Upper lobe of right lung (tissue), 1 donor: ENCODE measurements around the gene PGGHG. TPM values are rescaled to one million over a fixed set of nuclear protein-coding genes. Genes with fewer than 3 reads are reported as not detected.

Experiments
- ATAC-seq: fragments of 200-7000 bp; cut with Tn5 transposase; one replicate; pipeline ENCODE4 v1.9.1; 2020; ENCODE audit warnings: mild to moderate bottlenecking, moderate library complexity
- DNase-seq: peaks from one replicate; pipeline ENCODE4 v3.0.0-alpha.2; 2020
- H3K27ac ChIP-seq: fragments of 200-600 bp; one replicate; pipeline ENCODE4 v1.8.0; 2022
- H3K27me3 ChIP-seq: fragments of 200-600 bp; one replicate; pipeline ENCODE4 v1.8.0; 2022; ENCODE audit warnings: mild to moderate bottlenecking
- H3K36me3 ChIP-seq: fragments of 200-600 bp; one replicate; pipeline ENCODE4 v1.8.0; 2022
- H3K4me1 ChIP-seq: fragments of 200-600 bp; one replicate; pipeline ENCODE4 v1.8.0; 2022
- H3K4me3 ChIP-seq: fragments of 200-600 bp; one replicate; pipeline ENCODE4 v1.8.0; 2022; ENCODE audit warnings: mild to moderate bottlenecking
- H3K9me3 ChIP-seq: fragments of 200-600 bp; one replicate; pipeline ENCODE4 v1.8.0; 2022
- intact Hi-C: fragments of 100-400 bp; cut with DNase I; formaldehyde crosslinking; loops from one replicate; pipeline ENCODE4 v1.11.0; 2022
- total RNA-seq: library from RNA; stranded (reverse); fragmentation: NEBNext Ultra II Directional; extraction: Animal tissue kit (Norgen Biotek cat#: 25700); gene quantifications from one replicate; pipeline ENCODE4 v1.2.1, GENCODE V29; 2021
- TF ChIP-seq, protein P1 (sequence below): fragments of 200-600 bp; IDR thresholded peaks from one replicate; pipeline ENCODE4 v1.8.0; 2022; ENCODE audit warnings: antibody characterized with exemption
- donor health status: DM: no; HTN: yes; CAD: no; lungs with severe emphysema.

Gene PGGHG
- total RNA-seq, 1 donor from 2014 or later = 105 TPM

DNA sequence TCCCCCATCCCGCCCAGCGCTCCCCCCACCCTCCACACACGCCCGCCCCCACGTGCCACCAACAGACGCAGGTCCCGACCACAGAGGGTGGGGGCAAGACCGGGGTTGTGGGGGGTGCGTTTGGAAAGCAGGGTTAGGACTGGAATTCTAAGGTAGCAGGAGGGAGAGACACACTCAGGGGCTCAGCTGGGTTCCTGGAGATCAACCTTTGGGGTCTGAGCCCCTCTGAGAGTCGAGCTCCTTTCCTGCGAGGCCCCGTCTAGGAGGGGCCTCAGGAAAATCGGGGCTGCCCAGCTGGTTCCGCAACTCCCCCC is 429 bp downstream of the PGGHG start:
- DNase-seq (no peak), ATAC-seq (no peak)
- TF ChIP-seq, protein P1, sequence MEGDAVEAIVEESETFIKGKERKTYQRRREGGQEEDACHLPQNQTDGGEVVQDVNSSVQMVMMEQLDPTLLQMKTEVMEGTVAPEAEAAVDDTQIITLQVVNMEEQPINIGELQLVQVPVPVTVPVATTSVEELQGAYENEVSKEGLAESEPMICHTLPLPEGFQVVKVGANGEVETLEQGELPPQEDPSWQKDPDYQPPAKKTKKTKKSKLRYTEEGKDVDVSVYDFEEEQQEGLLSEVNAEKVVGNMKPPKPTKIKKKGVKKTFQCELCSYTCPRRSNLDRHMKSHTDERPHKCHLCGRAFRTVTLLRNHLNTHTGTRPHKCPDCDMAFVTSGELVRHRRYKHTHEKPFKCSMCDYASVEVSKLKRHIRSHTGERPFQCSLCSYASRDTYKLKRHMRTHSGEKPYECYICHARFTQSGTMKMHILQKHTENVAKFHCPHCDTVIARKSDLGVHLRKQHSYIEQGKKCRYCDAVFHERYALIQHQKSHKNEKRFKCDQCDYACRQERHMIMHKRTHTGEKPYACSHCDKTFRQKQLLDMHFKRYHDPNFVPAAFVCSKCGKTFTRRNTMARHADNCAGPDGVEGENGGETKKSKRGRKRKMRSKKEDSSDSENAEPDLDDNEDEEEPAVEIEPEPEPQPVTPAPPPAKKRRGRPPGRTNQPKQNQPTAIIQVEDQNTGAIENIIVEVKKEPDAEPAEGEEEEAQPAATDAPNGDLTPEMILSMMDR = no peak
- Histone ChIP-seq H3K4me3 (peak overlapping the region; percentile 69), H3K4me1 (peaks cover 18% of the 10 kb centered on the region), H3K36me3 (peaks cover 4% of the 10 kb centered on the region), H3K9me3 (no peaks in the 10 kb centered on the region), H3K27ac (peak overlapping the region; percentile 47), H3K27me3 (peaks cover 17% of the 10 kb centered on the region)
- intact Hi-C loops = no loop called here

DNA sequence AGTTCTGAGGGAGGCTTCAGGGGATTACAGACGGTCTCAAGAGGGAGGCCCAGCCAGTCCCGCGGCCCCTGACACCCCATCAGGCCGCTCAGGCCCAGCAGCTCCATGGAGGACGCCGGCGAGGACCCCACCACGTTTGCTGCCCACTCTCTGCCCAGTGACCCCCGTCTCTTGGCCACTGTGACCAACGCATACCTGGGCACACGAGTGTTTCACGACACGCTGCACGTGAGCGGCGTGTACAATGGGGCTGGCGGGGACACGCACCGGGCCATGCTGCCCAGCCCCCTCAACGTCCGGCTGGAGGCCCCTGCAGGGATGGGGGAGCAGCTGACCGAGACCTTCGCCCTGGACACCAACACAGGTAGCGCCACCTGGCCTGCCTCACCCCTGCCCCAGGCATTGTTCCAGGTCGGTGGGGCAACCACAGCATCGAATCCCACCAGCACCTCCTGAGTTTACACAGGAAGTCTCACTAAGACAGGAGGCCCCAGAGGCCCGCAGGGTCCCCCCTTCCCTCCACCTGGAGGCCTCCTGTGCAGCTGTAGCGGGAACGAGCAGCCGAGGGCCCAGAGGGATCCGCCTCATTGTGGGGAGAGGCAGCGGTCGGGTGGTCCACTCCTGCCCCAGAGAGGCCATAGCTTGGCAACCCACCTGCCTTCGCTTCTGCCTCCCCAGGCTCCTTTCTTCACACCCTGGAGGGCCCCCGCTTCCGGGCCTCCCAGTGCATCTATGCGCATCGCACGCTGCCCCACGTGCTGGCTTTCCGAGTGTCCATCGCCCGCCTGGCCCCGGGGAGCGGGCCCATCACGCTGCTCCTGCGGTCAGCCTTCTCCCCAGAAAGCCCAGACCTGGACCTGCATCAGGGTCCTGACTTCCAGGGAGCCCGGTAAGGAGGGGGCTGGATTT is 1.0 kb downstream of the PGGHG start:
- ATAC-seq (no peak), DNase-seq (peak; percentile 64)
- Histone ChIP-seq H3K9me3 (no peaks in the 10 kb centered on the region), H3K27ac (peak overlapping the region; percentile 47), H3K36me3 (peaks cover 4% of the 10 kb centered on the region), H3K27me3 (peaks cover 12% of the 10 kb centered on the region), H3K4me3 (peak overlapping the region; percentile 69), H3K4me1 (peaks cover 18% of the 10 kb centered on the region)
- TF ChIP-seq, protein P1 = no peak
- intact Hi-C loops = no loop called here

DNA sequence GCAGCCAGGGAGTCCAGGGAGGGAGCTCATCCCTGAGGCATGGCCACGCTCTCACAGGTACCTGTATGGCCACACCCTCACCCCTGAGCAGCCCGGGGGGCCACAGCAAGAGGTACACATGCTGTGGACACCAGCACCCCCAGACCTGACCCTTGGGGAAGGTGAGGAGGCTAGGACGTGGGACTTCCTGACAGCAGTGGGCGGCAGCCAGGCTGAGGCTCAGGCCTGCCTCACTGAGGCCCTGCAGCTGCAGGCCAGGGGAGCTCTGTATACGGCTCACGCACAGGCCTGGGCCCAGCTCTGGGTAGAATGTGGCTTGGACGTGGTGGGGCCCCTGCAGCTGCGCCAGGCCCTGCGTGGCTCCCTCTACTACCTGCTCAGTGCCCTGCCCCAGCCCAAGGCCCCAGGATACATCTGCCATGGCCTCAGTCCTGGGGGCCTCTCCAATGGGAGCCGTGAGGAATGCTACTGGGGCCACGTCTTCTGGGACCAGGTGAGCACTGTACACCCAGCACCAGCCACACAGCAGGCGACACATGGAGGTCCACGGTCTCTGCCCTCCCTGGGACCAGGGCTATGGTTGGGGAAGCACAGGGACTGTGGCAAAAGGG is 1.8 kb downstream of the PGGHG start:
- Histone ChIP-seq H3K4me3 (no peak overlapping the region), H3K27me3 (peaks cover 5% of the 10 kb centered on the region), H3K36me3 (peaks cover 4% of the 10 kb centered on the region), H3K9me3 (no peaks in the 10 kb centered on the region), H3K4me1 (peaks cover 18% of the 10 kb centered on the region), H3K27ac (no peak overlapping the region)
- intact Hi-C loops = no loop called here
- peak; percentile 59 for DNase-seq
- TF ChIP-seq, protein P1 = no peak
- ATAC-seq = no peak

DNA sequence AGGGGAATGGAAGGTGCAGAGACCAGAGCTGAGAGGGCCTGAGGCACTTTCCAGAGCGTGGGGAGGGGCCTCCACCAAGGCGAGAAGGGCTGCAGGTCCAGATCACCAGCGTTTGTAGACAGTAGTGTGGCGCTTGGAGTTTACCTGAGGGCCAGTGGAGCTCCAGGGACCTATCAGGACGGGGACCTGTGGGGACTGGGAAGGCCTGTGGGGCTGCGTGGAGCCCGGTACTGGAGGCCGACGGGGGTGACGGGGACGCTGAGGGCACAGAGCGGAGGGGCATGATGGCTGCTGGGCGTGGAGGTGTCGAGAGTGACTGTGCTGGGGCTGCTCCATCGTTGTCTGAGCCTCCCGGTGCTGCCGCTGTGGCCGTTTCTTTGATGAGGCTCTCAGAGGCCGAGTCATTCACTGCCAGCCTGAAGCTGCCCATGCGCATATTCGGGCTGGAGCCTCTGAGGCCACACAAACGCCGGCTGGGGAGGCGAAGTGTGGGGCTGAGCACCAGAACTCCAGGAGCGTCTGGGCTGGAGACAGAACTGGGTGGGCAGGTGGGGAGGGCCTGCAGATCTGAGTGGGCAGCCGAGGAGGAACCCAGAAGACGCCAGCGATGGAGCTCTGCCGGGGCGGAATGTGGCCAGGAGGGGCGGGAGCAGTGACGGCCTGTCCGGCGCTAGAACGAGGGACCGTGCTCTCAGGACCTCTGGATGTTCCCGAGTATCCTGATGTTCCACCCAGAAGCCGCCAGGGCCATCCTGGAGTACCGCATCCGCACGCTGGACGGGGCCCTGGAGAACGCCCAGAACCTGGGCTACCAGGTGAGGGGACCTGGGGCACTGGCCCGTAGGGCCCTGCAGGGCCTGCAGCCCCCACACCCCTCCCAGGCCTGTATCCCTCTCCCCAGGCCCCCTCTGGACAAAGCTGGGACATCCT is 2.6 kb downstream of the PGGHG start:
- peaks cover 4% of the 10 kb centered on the region for H3K36me3 ChIP-seq
- peaks cover 18% of the 10 kb centered on the region for H3K4me1 ChIP-seq
- H3K9me3 ChIP-seq = no peaks in the 10 kb centered on the region
- no peak overlapping the region for H3K27ac ChIP-seq
- H3K4me3 ChIP-seq = no peak overlapping the region
- no peaks in the 10 kb centered on the region for H3K27me3 ChIP-seq
- TF ChIP-seq, protein P1 = no peak
- intact Hi-C loops = no loop called here
- ATAC-seq (no peak), DNase-seq (peak; percentile 63)

DNA sequence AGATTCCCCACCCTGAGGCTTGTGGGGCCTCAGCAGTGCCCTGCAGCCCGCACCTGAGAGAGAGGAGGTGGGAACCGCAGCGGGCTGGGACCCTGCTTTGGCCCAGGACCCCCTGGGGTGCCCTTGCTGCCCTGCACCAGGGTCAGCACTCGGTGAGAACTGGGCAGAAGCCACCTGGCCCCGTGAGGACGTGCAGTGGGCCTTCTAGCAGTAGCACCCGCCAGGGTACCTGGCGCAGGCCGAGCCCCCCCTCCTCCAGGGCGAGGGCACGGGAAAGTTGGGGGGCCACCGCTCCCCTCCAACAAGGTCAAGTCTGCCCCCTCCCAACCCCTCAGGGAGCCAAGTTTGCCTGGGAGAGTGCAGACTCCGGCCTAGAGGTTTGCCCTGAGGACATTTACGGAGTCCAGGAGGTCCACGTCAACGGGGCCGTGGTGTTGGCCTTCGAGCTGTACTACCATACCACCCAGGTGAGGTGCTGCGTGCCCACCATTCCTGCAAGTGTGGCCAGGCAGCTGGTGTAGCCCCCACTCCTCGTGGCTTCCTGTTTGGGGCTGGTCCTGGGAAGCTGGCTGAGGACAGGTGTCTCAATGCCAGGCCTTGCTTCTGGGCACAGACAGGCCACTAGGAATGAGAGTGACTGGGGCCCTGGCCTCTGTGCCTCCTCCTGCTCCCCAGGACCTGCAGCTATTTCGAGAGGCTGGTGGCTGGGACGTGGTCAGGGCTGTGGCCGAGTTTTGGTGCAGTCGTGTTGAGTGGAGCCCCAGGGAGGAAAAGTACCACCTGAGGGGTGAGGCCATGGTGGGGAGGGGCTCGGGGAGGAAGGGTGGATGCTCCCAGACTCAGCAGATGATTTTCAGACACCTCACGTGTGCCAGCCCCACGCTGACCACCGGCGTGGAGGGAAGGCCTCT is 3.5 kb downstream of the PGGHG start:
- intact Hi-C loops = no loop called here
- Histone ChIP-seq H3K9me3 (no peaks in the 10 kb centered on the region), H3K4me1 (peaks cover 22% of the 10 kb centered on the region), H3K27me3 (no peaks in the 10 kb centered on the region), H3K36me3 (peaks cover 4% of the 10 kb centered on the region), H3K27ac (no peak overlapping the region), H3K4me3 (no peak overlapping the region)
- peak; percentile 64 for DNase-seq
- TF ChIP-seq, protein P1 = no peak
- ATAC-seq = no peak
